Liver (tissue), 9 donors: Measurements from ENCODE around the gene THSD7B. TPM values are rescaled to one million over a fixed set of nuclear protein-coding genes. Genes with fewer than 3 reads are reported as not detected.

Experiments used
- DNase-seq: peaks from one replicate; pipeline ENCODE4 v3.0.0-alpha.2; 2017; ENCODE audit warnings: low spot score
- H3K27ac ChIP-seq, 2 donors: one replicate each; pipeline ENCODE4 v1.7.0; 2013; ENCODE audit warnings: inconsistent platforms in 2 of 2, low read length in 2 of 2, control low read depth in 1 of 2, low read depth in 1 of 2, mild to moderate bottlenecking in 1 of 2
- H3K27me3 ChIP-seq, 4 donors: one replicate each; pipeline versions ENCODE4 v1.6.1 to v1.7.0; 2013; ENCODE audit warnings: low read length in 3 of 4, inconsistent platforms in 1 of 4, mild to moderate bottlenecking in 1 of 4, moderate library complexity in 1 of 4; ENCODE audit not compliant: control insufficient read depth in 4 of 4, insufficient read depth in 4 of 4
- H3K36me3 ChIP-seq, 4 donors: one replicate each; pipeline versions ENCODE4 v1.6.1 to v1.7.0; 2013; ENCODE audit warnings: low read length in 3 of 4, mild to moderate bottlenecking in 3 of 4, low read depth in 1 of 4, moderate library complexity in 1 of 4; ENCODE audit not compliant: control insufficient read depth in 4 of 4, insufficient read depth in 3 of 4
- H3K4me1 ChIP-seq, 4 donors: one replicate each; pipeline versions ENCODE4 v1.6.1 to v1.7.0; 2013; ENCODE audit warnings: low read length in 3 of 4, mild to moderate bottlenecking in 3 of 4, moderate library complexity in 1 of 4; ENCODE audit not compliant: control insufficient read depth in 4 of 4, insufficient read depth in 4 of 4
- H3K4me3 ChIP-seq, 3 donors: one replicate each; pipeline versions ENCODE4 v1.6.1 to v1.7.0; 2013; ENCODE audit warnings: low read length in 3 of 3, control low read depth in 1 of 3, low read depth in 1 of 3, mild to moderate bottlenecking in 1 of 3
- H3K9ac ChIP-seq, 2 donors: one replicate each; pipeline ENCODE4 v1.7.0; 2013; ENCODE audit warnings: low read length in 2 of 2, mild to moderate bottlenecking in 2 of 2, moderate library complexity in 2 of 2, control low read depth in 1 of 2, low read depth in 1 of 2
- H3K9me3 ChIP-seq, 4 donors: one replicate each; pipeline versions ENCODE4 v1.6.1 to v1.7.0; 2013; ENCODE audit warnings: low read length in 3 of 4; ENCODE audit not compliant: control insufficient read depth in 4 of 4
- EGR1 ChIP-seq, 2 donors: IDR thresholded peaks; 2 replicates each; pipeline ENCODE4 v1.6.1; 2016 to 2018; ENCODE audit warnings: antibody characterized with exemption in 2 of 2, low read depth in 2 of 2
- FOXA1 ChIP-seq: IDR thresholded peaks from 2 replicates; pipeline ENCODE4 v1.6.1; 2016; ENCODE audit warnings: antibody characterized with exemption
- FOXA2 ChIP-seq: IDR thresholded peaks from 2 replicates; pipeline ENCODE4 v1.6.1; 2016; ENCODE audit warnings: antibody characterized with exemption
- GABPA ChIP-seq, 2 donors: IDR thresholded peaks in 1 of 2; conservative IDR thresholded peaks in 1 of 2; 2 replicates each; pipeline ENCODE4 v1.6.1; 2016; ENCODE audit warnings: antibody characterized with exemption in 2 of 2, mild to moderate bottlenecking in 1 of 2, moderate library complexity in 1 of 2
- HNF4A ChIP-seq, 2 donors: conservative IDR thresholded peaks; 2 replicates each; pipeline ENCODE4 v1.6.1; 2016; ENCODE audit warnings: antibody characterized with exemption in 2 of 2, mild to moderate bottlenecking in 2 of 2
- HNF4G ChIP-seq: IDR thresholded peaks from 2 replicates; pipeline ENCODE4 v1.6.1; 2016; ENCODE audit warnings: antibody characterized with exemption
- JUND ChIP-seq, 2 donors: IDR thresholded peaks; 2 replicates each; pipeline ENCODE4 v1.6.1; 2016; ENCODE audit warnings: antibody characterized with exemption in 2 of 2
- NR2F2 ChIP-seq: IDR thresholded peaks from 2 replicates; pipeline ENCODE4 v1.6.1; 2016; ENCODE audit warnings: antibody characterized with exemption
- RAD21 ChIP-seq, 2 donors: IDR thresholded peaks; 2 replicates each; pipeline ENCODE4 v1.6.1; 2016; ENCODE audit warnings: antibody characterized with exemption in 2 of 2, mild to moderate bottlenecking in 2 of 2
- RXRA ChIP-seq, 2 donors: IDR thresholded peaks; 2 replicates each; pipeline ENCODE4 v1.6.1; 2017 to 2018; ENCODE audit warnings: antibody characterized with exemption in 2 of 2, mild to moderate bottlenecking in 1 of 2
- SP1 ChIP-seq: IDR thresholded peaks from 2 replicates; pipeline ENCODE4 v1.6.1; 2018; ENCODE audit warnings: antibody characterized with exemption, mild to moderate bottlenecking
- TAF1 ChIP-seq: conservative IDR thresholded peaks from 2 replicates; pipeline ENCODE4 v1.6.1; 2016; ENCODE audit warnings: antibody characterized with exemption, mild to moderate bottlenecking
- YY1 ChIP-seq: IDR thresholded peaks from 2 replicates; pipeline ENCODE4 v1.6.1; 2016; ENCODE audit warnings: antibody characterized with exemption, mild to moderate bottlenecking
- WGBS: extraction: QIAGEN DNeasy Blood & Tissue Kit; methylation state at CpG from one replicate; pipeline ENCODE4 v1.1.7; 2013; 5-methylcytosine and 5-hydroxymethylcytosine counted together
- polyA plus RNA-seq, 2 donors: library from polyadenylated mRNA; stranded (reverse) in 1 of 2; unstranded in 1 of 2; fragments of 200-250 nt in 1 of 2; fragments of >200 nt in 1 of 2; fragmentation: Nextera tagmentation in 1 of 2; extraction: Ambion mirVana in 1 of 2; gene quantifications; one replicate each; pipeline versions ENCODE4 v1.2.1 to v1.2.3, GENCODE V29; 2013 to 2015
- total RNA-seq, 2 donors: library from RNA; depleted of rRNA; stranded (reverse); fragments of >200 nt; gene quantifications; one replicate each; pipeline ENCODE4 v1.2.3, GENCODE V29; 2014
- TF ChIP-seq, protein P1 (sequence below): fragments of 150-350 bp; IDR thresholded peaks from 2 replicates; pipeline ENCODE4 v1.5.1; 2017; ENCODE audit warnings: improper control_type of control experiment, low read depth, low read length; ENCODE audit not compliant: missing input control
- TF ChIP-seq, protein P2 (sequence below): IDR thresholded peaks from 2 replicates; pipeline ENCODE4 v1.6.1; 2016; ENCODE audit warnings: antibody characterized with exemption
- TF ChIP-seq, protein P3 (sequence below): IDR thresholded peaks from 2 replicates; pipeline ENCODE4 v1.6.1; 2016; ENCODE audit warnings: antibody characterized with exemption
- TF ChIP-seq, protein P4 (sequence below): IDR thresholded peaks from 2 replicates; pipeline ENCODE4 v1.6.1; 2016; ENCODE audit warnings: antibody characterized with exemption
- donor health status: healthy.
- donor health status: healthy.
- donor health status: healthy.
- donor health status: healthy.
- donor health status: healthy.

THSD7B gene
- total and polyA plus RNA-seq, 4 donors: 0.01 to 0.75 (median 0.42) TPM; not detected in 1

DNA sequence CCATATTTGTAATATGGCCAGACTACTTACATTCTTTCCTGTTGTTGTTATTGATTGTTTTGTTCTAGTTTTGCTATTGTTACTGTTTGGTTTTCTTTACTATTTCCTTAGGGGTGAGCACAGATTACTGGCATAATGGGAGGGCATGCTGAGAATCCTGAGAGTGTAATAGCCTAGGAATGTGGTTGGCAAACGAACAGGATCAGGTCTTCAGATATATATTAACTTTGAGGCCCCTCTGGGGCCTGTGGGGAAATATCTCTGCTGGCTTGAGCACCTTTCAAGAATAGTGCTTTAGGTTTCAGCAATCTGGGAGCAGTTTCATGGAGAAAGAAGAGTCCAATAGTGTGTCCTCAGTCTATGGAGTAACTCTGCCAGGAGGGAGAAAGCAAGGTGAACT, 144.4 kb downstream of the THSD7B start:
- no peaks in the 10 kb centered on the region for H3K9me3 ChIP-seq
- WGBS: 32% methylated on average over 1 of the region's 1 CpG
- no peak for DNase-seq

DNA sequence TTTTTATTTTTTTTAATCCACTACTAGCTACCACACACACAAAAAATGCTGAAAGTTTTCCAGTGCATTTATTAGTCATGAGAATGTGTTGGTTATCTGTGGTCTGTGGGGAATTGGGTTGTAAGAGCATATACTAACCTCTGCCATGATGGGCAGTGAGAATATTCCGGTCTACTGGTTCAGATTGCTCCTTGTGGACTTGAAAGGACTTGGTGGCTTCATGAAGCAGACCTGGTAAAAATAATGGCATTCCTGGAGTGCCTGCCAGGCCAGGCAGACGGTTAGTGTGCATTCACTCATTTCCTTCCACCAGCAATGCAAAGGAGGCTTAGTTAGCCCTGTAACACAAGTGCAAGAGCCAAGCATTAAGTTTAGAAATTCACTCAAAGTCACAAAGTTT, 150.8 kb downstream of the THSD7B start:
- Histone ChIP-seq H3K9me3 (peaks cover 0 to 6% (median 3%) of the 10 kb centered on the region in 4 donors), H3K27me3 (no peaks in the 10 kb centered on the region), H3K4me3 (no peak overlapping the region), H3K27ac (no peak overlapping the region), H3K36me3 (no peaks in the 10 kb centered on the region), H3K4me1 (no peaks in the 10 kb centered on the region), H3K9ac (no peak overlapping the region)
- 77% methylated on average over 2 of the region's 2 CpGs for WGBS
- DNase-seq: no peak
- TF ChIP-seq YY1: no peak
- no peak for TF ChIP-seq JUND (IDR thresholded peaks at IDR 0.05)
- no peak for TF ChIP-seq SP1
- TF ChIP-seq, protein P1, sequence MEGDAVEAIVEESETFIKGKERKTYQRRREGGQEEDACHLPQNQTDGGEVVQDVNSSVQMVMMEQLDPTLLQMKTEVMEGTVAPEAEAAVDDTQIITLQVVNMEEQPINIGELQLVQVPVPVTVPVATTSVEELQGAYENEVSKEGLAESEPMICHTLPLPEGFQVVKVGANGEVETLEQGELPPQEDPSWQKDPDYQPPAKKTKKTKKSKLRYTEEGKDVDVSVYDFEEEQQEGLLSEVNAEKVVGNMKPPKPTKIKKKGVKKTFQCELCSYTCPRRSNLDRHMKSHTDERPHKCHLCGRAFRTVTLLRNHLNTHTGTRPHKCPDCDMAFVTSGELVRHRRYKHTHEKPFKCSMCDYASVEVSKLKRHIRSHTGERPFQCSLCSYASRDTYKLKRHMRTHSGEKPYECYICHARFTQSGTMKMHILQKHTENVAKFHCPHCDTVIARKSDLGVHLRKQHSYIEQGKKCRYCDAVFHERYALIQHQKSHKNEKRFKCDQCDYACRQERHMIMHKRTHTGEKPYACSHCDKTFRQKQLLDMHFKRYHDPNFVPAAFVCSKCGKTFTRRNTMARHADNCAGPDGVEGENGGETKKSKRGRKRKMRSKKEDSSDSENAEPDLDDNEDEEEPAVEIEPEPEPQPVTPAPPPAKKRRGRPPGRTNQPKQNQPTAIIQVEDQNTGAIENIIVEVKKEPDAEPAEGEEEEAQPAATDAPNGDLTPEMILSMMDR: no peak
- TF ChIP-seq, protein P2, sequence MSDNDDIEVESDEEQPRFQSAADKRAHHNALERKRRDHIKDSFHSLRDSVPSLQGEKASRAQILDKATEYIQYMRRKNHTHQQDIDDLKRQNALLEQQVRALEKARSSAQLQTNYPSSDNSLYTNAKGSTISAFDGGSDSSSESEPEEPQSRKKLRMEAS: no peak
- TF ChIP-seq, protein P3, sequence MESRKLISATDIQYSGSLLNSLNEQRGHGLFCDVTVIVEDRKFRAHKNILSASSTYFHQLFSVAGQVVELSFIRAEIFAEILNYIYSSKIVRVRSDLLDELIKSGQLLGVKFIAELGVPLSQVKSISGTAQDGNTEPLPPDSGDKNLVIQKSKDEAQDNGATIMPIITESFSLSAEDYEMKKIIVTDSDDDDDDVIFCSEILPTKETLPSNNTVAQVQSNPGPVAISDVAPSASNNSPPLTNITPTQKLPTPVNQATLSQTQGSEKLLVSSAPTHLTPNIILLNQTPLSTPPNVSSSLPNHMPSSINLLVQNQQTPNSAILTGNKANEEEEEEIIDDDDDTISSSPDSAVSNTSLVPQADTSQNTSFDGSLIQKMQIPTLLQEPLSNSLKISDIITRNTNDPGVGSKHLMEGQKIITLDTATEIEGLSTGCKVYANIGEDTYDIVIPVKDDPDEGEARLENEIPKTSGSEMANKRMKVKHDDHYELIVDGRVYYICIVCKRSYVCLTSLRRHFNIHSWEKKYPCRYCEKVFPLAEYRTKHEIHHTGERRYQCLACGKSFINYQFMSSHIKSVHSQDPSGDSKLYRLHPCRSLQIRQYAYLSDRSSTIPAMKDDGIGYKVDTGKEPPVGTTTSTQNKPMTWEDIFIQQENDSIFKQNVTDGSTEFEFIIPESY: no peak
- no peak for TF ChIP-seq HNF4G
- no peak for TF ChIP-seq FOXA1
- no peak for TF ChIP-seq RAD21 (IDR thresholded peaks at IDR 0.05)
- TF ChIP-seq, protein P4, sequence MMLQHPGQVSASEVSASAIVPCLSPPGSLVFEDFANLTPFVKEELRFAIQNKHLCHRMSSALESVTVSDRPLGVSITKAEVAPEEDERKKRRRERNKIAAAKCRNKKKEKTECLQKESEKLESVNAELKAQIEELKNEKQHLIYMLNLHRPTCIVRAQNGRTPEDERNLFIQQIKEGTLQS: no peak
- TF ChIP-seq HNF4A (conservative IDR thresholded peaks at IDR 0.05): no peak
- no peak for TF ChIP-seq GABPA (IDR thresholded peaks at IDR 0.05 in 1 of 2, conservative IDR thresholded peaks at IDR 0.05 in 1 of 2)
- no peak for TF ChIP-seq FOXA2
- no peak for TF ChIP-seq RXRA (IDR thresholded peaks at IDR 0.05)

More for the DNA sequence above, 144.4 kb downstream of the THSD7B start:
- Histone ChIP-seq H3K27ac (no peak overlapping the region), H3K4me3 (no peak overlapping the region), H3K4me1 (no peaks in the 10 kb centered on the region), H3K27me3 (no peaks in the 10 kb centered on the region), H3K36me3 (no peaks in the 10 kb centered on the region), H3K9ac (no peak overlapping the region)
- no peak for TF ChIP-seq EGR1 (IDR thresholded peaks at IDR 0.05; ENCODE audit: low read depth in 2 of 2)
- no peak for TF ChIP-seq FOXA2
- TF ChIP-seq SP1: no peak

DNA sequence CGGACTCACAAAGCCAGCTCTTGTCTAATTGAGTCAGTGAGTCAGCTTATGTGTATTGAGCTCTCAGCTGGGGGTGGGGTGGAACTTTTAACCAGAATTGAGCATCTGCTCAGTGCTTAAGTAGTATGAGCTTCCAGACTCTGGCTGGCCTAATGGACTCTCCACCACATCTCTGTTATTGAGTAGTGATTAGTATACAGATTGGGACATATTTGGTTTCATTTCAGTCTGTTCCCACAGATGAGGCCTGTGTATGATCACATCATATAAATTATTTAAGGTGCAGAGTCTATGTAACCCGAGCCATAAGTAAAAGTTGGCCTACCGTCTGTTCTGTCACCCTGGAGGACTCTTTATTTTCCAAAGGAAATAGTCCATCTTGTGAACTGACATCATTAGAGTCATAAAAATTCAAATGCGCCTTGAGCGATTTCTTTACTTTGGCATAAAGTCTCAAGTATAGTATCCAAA, 152.1 kb downstream of the THSD7B start:
- Histone ChIP-seq H3K9ac (no peak overlapping the region), H3K36me3 (no peaks in the 10 kb centered on the region), H3K27ac (no peak overlapping the region), H3K27me3 (no peaks in the 10 kb centered on the region), H3K4me1 (no peaks in the 10 kb centered on the region), H3K9me3 (peaks cover 0 to 6% (median 3%) of the 10 kb centered on the region in 4 donors), H3K4me3 (no peak overlapping the region)
- WGBS: 83% methylated on average over 5 of the region's 5 CpGs
- TF ChIP-seq NR2F2 (no peak), JUND (IDR thresholded peaks at IDR 0.05) (no peak), HNF4A (conservative IDR thresholded peaks at IDR 0.05) (no peak), SP1 (no peak), EGR1 (IDR thresholded peaks at IDR 0.05; ENCODE audit: low read depth in 2 of 2) (no peak), TAF1 (no peak), FOXA1 (no peak), HNF4G (no peak), GABPA (IDR thresholded peaks at IDR 0.05 in 1 of 2, conservative IDR thresholded peaks at IDR 0.05 in 1 of 2) (no peak)
- TF ChIP-seq, protein P1: no peak
- TF ChIP-seq, protein P3: no peak
- TF ChIP-seq, protein P4: no peak
- no peak for DNase-seq
